ENCODE measurements around the gene DNAJC5.

DNA sequence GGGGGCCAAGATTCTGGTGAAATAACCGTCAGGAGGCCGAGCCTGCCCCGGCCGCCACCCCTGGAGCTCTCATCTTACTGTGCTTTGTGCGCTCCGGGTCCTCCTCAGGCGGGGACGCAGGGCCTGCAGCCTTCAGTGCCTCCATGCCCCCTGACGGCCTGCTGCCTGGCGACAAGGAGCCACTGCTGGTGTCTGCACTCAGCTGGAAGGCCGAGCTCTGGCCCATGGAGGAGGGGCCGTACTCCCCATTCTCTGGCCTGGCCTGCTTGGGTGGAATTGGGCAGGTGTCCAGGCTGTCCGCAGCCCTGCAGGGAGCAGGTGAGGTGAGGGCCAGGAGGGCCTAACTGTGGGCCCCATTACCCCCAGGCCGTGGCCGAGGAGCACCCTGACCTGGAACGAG lies 69.5 kb downstream of the DNAJC5 start:
- TF ChIP-seq SPI1 (IDR thresholded peaks at IDR 0.05; ENCODE audit: borderline replicate concordance, low read depth) (no peak), POLR2AphosphoS5 (IDR thresholded peaks at IDR 0.05; ENCODE audit: low read depth) (no peak)
- TF ChIP-seq, protein P1, sequence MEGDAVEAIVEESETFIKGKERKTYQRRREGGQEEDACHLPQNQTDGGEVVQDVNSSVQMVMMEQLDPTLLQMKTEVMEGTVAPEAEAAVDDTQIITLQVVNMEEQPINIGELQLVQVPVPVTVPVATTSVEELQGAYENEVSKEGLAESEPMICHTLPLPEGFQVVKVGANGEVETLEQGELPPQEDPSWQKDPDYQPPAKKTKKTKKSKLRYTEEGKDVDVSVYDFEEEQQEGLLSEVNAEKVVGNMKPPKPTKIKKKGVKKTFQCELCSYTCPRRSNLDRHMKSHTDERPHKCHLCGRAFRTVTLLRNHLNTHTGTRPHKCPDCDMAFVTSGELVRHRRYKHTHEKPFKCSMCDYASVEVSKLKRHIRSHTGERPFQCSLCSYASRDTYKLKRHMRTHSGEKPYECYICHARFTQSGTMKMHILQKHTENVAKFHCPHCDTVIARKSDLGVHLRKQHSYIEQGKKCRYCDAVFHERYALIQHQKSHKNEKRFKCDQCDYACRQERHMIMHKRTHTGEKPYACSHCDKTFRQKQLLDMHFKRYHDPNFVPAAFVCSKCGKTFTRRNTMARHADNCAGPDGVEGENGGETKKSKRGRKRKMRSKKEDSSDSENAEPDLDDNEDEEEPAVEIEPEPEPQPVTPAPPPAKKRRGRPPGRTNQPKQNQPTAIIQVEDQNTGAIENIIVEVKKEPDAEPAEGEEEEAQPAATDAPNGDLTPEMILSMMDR (IDR thresholded peaks at IDR 0.05; ENCODE audit: insufficient read depth, low read length): no peak
- TF ChIP-seq, protein P2, sequence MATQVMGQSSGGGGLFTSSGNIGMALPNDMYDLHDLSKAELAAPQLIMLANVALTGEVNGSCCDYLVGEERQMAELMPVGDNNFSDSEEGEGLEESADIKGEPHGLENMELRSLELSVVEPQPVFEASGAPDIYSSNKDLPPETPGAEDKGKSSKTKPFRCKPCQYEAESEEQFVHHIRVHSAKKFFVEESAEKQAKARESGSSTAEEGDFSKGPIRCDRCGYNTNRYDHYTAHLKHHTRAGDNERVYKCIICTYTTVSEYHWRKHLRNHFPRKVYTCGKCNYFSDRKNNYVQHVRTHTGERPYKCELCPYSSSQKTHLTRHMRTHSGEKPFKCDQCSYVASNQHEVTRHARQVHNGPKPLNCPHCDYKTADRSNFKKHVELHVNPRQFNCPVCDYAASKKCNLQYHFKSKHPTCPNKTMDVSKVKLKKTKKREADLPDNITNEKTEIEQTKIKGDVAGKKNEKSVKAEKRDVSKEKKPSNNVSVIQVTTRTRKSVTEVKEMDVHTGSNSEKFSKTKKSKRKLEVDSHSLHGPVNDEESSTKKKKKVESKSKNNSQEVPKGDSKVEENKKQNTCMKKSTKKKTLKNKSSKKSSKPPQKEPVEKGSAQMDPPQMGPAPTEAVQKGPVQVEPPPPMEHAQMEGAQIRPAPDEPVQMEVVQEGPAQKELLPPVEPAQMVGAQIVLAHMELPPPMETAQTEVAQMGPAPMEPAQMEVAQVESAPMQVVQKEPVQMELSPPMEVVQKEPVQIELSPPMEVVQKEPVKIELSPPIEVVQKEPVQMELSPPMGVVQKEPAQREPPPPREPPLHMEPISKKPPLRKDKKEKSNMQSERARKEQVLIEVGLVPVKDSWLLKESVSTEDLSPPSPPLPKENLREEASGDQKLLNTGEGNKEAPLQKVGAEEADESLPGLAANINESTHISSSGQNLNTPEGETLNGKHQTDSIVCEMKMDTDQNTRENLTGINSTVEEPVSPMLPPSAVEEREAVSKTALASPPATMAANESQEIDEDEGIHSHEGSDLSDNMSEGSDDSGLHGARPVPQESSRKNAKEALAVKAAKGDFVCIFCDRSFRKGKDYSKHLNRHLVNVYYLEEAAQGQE (IDR thresholded peaks at IDR 0.05; ENCODE audit: insufficient replicate concordance, low read depth): no peak
